Colon (tissue), 2 donors: ENCODE results near the gene MOB2.
"Not testable (repeated sequence)": the region's sequence is repeated elsewhere in the genome, so short reads cannot be mapped to it uniquely, and the experiment has no call there.

Experiments
- FAIRE-seq: peaks from 2 replicates; lab custom pipeline; 2012; peaks lifted over from hg19 to GRCh38; lab: Jason Lieb, UNC
- donor health status: control.
- donor health status: control.

MOB2 gene

GRCh38 chr11:1518301-1518700, 31.7 kb upstream of the MOB2 start:
- no peak for FAIRE-seq

GRCh38 chr11:1517117-1518005, 30.8 kb upstream of the MOB2 start:
- FAIRE-seq = no peak

DNA sequence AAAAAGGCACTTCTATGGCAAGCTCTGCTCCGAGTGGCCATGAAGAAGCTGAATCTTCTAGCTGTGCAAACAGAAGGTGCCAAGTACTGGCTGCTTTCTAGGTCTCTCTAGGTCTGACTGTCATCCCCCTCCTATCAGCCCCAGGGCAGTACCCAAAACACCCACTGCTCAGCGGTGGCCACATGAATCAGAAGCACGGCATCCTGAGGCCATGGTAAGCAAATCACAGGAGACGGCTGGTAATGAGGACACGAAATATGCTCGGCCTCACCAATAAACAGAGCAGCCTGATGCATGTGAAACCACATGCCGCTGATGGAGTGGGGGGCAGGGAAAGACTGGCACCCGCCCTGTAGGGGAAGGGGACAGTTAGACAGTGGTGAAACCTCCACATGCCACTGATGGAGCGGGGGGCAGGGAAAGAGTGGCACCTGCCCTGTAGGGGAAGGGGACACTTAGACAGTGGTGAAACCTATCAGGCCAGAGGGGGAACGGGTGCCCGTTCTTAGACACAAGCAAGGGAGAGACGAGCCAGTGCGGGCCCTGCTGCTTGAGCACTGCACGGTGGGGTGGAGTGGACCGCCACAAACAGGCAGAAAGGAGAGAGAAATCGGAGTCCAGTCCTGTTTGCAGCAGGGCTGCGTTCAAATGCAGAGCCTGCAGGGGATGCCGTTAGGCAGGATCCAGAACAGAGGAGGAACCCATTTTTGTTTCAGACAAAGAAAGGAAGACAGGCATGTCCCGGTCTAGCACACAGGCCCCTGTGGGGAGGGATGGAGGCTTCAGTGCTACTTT, 29.9 kb upstream of the MOB2 start:
- FAIRE-seq = no peak

DNA sequence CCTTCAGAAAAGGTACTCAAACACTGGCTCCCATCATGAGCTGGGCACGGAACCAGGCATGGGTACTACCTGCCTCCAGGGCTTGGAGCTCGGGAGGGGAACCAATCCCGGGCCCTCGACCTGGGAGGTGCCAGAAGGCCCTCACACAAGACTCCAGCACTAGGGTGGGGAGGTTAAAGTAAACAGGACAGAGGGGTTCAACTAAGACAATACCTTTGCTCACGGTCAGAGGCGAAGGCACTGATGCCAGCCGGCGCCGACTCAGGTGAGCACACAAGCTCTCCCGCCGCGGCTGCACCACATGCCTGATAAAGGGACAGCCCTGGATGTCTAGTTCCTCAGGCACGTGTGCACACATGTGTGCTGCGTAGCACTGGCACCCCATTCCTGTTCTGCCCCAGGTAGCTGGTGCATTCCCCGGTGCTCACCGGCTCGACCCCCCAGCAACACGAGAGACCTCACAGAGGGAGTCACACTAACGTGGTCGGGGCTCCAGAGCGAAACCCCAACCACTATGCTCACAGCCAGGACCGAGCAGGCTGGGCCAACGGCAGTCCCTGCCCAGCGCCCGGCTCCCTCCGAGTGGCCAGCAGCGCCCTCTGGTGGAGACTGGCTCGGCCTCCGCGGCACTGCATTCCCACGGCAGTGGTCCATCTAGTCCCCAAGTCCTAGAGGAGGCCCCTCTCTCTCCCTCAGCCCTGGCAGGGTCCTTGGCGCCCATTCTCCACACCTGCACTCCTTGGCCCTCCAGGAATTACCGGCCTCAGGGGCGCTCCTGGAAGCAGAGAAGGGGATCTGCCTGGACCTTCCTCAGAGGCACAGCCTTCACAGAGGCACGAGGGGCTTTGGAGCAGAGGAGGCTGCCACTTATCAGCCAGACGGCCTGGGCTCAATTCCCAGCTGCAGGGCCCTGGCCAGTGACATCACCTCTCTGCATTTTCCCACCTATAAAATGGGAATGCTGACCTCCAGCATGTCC, 28.8 kb upstream of the MOB2 start:
- FAIRE-seq = no peak

GRCh38 chr11:1514336-1515061, 27.9 kb upstream of the MOB2 start:
- FAIRE-seq = no peak

DNA sequence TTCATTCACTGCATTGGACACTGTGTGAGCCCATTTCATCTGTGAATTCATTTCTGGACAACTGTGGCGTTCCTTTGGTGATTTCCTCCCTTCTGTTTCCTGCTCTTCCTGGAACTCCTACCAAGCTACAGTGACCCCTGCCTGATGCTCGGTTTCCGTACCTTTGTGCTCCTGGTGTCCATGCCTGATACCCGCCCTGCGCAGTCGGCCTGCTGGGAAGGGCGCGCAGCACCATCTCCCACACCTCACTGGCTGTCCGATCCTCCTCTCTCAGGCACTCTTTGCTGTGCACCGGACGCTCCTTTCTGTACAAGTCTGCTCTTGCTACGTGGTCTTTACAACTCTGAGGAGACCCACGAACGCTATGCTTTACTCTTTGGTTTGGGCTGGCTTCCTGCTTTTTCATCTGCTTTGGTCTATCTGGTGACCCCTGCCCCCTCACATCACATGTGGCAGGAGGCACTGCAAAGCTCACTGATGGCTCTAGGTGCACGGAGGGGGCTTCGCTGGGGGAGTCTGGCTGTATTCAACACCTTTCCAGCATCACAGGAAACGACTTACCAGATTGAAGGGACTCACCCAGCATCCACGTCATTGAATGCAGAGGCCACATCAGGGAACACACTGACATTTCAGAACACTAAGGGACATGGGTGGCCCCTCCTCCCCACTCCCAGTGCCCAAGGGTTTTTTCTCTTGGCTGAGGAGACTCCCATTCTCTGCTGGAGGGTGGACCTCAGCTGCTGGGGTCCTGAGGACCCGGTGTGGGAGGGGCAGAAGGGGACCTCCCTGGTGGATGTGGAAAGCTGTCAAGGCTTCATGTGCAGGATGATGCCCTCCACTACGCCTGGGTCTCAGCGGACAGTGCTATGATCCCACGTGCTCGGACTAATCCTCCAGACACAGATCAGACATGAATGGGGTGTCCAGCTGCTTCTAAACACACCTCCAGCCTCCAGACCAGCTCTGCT, 27.0 kb upstream of the MOB2 start:
- FAIRE-seq = no peak

GRCh38 chr11:1512531-1513258, 26.1 kb upstream of the MOB2 start:
- FAIRE-seq = not testable (repeated sequence)

DNA sequence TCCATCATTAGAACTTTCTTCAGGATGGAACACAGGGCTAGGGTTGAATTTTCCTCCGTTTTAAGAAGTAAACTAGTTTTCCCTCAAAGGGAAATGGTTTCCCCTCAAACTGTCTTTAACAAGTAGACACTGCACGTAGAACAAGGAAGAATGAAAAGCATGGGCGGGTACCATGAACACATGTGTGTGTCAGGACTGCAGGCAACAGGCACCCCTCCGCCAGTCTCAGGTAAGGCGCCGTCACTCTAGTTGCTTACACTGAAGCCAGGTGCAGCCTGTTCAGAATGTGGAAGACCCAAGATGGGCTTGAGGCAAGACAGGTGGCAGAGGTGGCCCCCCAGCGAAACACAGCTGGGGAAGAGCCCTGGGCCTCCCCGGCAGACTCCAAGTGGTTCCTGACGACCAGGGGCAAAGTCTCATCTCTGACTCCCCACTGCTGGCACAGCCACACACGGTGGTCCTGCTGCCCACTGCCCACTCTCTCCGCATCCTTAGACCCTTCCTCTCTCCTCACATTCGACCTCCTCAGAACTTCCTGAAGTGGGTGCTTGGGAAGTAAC, 25.4 kb upstream of the MOB2 start:
- FAIRE-seq = no peak

GRCh38 chr11:1510928-1511327, 24.3 kb upstream of the MOB2 start:
- no peak for FAIRE-seq

DNA sequence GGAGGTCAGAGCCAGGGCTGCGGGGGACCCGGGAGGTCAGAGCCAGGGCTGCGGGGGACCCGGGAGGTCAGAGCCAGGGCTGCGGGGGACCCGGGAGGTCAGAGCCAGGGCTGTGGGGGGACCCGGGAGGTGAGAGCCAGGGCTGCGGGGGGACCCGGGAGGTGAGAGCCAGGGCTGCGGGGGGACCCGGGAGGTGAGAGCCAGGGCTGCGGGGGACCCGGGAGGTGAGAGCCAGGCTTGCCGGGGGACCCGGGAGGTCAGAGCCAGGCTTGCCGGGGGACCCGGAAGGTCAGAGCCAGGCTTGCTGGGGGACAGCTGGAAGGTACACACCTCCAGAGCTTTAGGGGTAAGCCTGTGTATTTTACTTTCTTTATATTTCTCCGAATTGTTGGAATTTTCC, 23.8 kb upstream of the MOB2 start:
- not testable (repeated sequence) for FAIRE-seq

DNA sequence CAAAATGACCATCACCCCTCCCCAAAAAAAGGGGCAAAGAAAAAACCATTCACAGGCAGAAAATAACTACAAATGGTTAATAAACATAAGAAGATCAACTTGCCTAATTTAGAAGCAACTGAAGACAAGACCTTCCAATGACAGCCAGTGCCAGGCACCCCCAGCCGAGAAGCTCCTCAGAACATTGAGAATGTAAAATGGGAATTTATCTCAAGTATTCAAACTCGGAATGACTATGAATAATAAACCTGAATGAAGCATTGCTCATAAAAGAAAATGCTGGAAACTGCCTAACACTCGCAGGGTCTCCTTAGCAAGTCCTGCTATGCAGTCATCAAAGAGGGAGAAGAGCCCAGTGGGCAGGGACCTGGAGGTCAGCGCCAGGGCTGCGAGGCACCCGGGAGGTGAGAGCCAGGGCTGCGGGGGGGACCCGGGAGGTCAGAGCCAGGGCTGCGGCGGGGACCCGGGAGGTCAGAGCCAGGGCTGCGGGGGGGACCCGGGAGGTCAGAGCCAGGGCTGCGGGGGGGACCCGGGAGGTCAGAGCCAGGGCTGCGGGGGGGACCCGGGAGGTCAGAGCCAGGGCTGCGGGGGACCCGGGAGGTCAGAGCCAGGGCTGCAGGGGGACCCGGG, 23.2 kb upstream of the MOB2 start:
- FAIRE-seq = no peak

DNA sequence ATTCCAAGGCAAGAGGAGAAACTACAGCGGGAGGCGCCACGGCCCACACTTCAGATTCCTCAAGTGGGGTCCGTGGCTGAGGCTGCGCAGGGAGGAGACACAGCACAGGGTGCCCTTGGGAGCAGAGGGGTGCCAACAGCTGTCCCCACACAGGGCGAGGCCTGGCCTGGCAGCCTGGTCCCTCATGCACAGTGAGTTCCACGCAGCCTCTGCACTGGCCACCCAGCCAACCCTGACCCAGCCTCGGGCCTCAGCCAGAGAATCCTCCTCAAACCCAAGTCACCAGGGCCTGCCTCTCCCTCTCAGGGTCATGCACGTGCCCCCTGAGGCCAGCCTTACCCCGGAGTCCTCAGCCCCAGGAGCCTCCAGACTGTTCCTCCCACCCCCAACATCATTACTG, 22.4 kb upstream of the MOB2 start:
- FAIRE-seq = no peak

- FAIRE-seq = no peak
Observed at GRCh38 chr11:1508491-1508891, 21.9 kb upstream of the MOB2 start.

DNA sequence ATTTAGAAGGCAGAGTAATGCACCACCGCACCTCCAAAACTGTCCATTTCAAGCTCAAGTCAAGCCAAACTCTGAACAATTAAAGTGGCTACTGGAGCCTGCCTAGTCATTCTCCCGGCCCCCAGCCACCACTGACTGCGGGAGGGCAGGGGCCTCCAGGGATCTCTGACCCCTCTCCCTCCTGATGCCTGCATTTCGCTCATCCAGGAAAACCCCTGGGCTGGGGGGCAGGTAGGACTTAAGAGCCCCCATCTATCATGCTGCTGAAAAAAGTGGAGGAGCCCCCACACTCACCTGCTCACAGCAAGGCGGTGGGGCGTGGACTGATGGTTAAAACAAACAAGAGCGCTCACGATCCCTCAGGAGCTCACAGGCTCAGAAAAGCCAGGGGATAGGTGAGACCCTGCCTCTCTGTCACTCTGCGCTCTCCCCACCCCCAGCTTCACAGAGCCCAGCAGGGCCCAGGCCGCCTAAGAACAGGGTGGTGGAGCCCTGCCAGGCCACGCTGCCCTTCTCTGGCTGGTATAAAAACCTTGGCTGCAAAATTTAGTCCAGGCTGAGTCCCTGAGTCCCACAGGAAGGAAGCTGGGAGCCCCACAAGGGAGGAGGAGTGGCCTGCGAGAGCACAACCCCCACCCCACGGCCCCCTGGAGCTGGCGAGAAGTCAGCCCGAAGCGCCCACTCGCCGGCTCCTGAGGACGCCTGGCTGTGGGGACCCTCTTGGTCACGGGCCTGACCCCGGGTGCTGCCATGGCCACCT, 21.0 kb upstream of the MOB2 start:
- no peak for FAIRE-seq

- no peak for FAIRE-seq
Observed at GRCh38 chr11:1506981-1507380, 20.4 kb upstream of the MOB2 start.

DNA sequence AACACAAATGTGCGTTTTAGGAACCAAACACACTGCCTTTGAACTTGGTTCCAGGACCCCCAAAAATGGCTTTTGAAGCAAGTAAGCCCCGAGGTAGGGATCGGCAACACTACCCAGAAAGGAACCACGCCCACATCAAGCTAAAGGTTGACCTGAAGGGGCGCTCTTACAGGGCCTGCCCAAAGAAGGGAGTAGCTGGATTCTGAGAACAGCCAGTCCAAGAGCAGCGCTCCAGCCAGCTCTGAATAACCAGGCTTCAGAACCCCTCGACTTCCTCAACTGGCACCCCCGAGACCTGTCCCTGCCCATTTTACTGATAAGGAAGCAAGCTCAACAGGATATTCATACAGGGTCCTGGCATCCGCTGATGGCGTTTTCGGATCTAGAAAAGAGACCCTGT, 18.9 kb upstream of the MOB2 start:
- FAIRE-seq = no peak

- no peak for FAIRE-seq
Observed at GRCh38 chr11:1504581-1505290, 18.2 kb upstream of the MOB2 start.
